ENCODE measurements around the gene FLII.

The FLII gene

DNA sequence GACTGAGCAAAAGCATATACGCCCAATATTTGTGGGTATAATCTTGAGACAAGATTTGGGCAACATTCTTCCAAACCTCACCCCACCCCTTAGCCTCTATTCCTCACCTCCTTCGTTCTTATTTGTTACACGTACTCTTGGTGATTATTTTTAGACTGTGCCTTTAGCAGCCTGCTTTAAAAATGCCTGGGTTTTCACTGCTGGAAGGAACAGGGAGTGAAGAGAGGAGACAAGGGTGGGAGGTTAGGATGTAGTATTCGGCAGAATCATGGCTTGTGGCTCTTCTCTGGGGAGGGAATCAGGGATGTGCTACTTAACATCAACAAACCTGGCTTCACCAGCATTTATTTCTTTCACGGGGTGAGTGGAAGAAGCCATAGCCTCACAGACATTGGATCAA, 63.3 kb downstream of the FLII start:
- TF ChIP-seq, protein P1, sequence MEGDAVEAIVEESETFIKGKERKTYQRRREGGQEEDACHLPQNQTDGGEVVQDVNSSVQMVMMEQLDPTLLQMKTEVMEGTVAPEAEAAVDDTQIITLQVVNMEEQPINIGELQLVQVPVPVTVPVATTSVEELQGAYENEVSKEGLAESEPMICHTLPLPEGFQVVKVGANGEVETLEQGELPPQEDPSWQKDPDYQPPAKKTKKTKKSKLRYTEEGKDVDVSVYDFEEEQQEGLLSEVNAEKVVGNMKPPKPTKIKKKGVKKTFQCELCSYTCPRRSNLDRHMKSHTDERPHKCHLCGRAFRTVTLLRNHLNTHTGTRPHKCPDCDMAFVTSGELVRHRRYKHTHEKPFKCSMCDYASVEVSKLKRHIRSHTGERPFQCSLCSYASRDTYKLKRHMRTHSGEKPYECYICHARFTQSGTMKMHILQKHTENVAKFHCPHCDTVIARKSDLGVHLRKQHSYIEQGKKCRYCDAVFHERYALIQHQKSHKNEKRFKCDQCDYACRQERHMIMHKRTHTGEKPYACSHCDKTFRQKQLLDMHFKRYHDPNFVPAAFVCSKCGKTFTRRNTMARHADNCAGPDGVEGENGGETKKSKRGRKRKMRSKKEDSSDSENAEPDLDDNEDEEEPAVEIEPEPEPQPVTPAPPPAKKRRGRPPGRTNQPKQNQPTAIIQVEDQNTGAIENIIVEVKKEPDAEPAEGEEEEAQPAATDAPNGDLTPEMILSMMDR (conservative IDR thresholded peaks at IDR 0.05): no peak
- H3K27ac ChIP-seq: no peak overlapping the region; the same call in 1 of the 2 replicates

All from VCaP (cell line).